OCI-LY3 (cell line): ENCODE results near the gene NPC1.

Experiments
- CTCF ChIP-seq: fragments of 200-600, 300-600 bp; sonication (generic); IDR thresholded peaks from 2 replicates; pipeline ENCODE4 v1.5.1; 2014; ENCODE audit warnings: antibody characterized with exemption, low read length, low read depth
- EZH2phosphoT487 ChIP-seq: fragments of 200-600 bp; shearing (Covaris generic); IDR thresholded peaks from 2 replicates; pipeline ENCODE4 v1.6.1; 2018; ENCODE audit warnings: antibody characterized with exemption, mixed run types, low read depth

GRCh38 chr18:23585897-23586248, 433 bp downstream of the NPC1 start:
- TF ChIP-seq CTCF (no peak), EZH2phosphoT487 (no peak)
